ENCODE measurements around the gene SEPTIN5. TPM values are rescaled to one million over a fixed set of nuclear protein-coding genes. Genes with fewer than 3 reads are reported as not detected.

Gene SEPTIN5
- total RNA-seq, 1 donor from 2014 or later = 32.0 TPM

GRCh38 chr22:19741053-19741452 lies 26.8 kb downstream of the SEPTIN5 start:
- DNase-seq (ENCODE audit: low spot score, unreplicated experiment) = no peak
- TF ChIP-seq, protein P1, sequence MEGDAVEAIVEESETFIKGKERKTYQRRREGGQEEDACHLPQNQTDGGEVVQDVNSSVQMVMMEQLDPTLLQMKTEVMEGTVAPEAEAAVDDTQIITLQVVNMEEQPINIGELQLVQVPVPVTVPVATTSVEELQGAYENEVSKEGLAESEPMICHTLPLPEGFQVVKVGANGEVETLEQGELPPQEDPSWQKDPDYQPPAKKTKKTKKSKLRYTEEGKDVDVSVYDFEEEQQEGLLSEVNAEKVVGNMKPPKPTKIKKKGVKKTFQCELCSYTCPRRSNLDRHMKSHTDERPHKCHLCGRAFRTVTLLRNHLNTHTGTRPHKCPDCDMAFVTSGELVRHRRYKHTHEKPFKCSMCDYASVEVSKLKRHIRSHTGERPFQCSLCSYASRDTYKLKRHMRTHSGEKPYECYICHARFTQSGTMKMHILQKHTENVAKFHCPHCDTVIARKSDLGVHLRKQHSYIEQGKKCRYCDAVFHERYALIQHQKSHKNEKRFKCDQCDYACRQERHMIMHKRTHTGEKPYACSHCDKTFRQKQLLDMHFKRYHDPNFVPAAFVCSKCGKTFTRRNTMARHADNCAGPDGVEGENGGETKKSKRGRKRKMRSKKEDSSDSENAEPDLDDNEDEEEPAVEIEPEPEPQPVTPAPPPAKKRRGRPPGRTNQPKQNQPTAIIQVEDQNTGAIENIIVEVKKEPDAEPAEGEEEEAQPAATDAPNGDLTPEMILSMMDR (IDR thresholded peaks at IDR 0.05; ENCODE audit: unreplicated experiment) = no peak
- no peaks in the 10 kb centered on the region for H3K36me3 Mint-ChIP-seq (ENCODE audit: insufficient read depth)
- H3K9me3 Mint-ChIP-seq (ENCODE audit: low read depth) = no peaks in the 10 kb centered on the region
- peaks cover 16% of the 10 kb centered on the region for H3K4me1 Mint-ChIP-seq (ENCODE audit: low read depth)
- H3K27me3 Mint-ChIP-seq = no peaks in the 10 kb centered on the region
- H3K27ac Mint-ChIP-seq = no peak overlapping the region
- no peak overlapping the region for H3K4me3 Mint-ChIP-seq (ENCODE audit: low read depth)

GRCh38 chr22:19742160-19743066 lies 28.1 kb downstream of the SEPTIN5 start:
- Mint-ChIP-seq H3K36me3 (ENCODE audit: insufficient read depth) (no peaks in the 10 kb centered on the region), H3K4me1 (ENCODE audit: low read depth) (peaks cover 8% of the 10 kb centered on the region), H3K4me3 (ENCODE audit: low read depth) (no peak overlapping the region), H3K27me3 (no peaks in the 10 kb centered on the region), H3K9me3 (ENCODE audit: low read depth) (no peaks in the 10 kb centered on the region), H3K27ac (no peak overlapping the region)
- no peak for DNase-seq (ENCODE audit: low spot score, unreplicated experiment)
- TF ChIP-seq, protein P1 (IDR thresholded peaks at IDR 0.05; ENCODE audit: unreplicated experiment) = no peak

DNA sequence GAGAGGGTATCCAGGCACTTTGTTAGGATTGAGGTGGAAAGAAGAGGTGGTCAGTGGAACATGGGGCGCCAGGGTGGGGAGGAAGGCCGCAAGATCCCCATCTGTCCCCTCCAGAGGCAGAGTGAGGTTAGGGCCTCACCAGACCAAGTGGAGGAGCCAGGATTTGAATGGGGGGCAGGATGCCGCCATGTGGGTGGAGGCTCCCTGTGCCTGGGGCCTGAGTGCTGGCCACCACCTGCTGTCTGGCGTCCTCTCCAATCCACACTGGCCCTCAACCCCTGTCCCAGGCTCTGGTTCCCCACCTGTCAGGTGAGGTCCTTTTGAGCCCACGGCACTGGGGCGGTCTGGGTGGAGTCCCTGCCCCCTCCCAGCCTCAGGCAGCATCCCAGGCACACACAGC lies 28.8 kb downstream of the SEPTIN5 start:
- peaks cover 2% of the 10 kb centered on the region for H3K4me1 Mint-ChIP-seq (ENCODE audit: low read depth)
- no peaks in the 10 kb centered on the region for H3K9me3 Mint-ChIP-seq (ENCODE audit: low read depth)
- H3K36me3 Mint-ChIP-seq (ENCODE audit: insufficient read depth) = no peaks in the 10 kb centered on the region
- no peak for DNase-seq (ENCODE audit: low spot score, unreplicated experiment)
- TF ChIP-seq, protein P1 (IDR thresholded peaks at IDR 0.05; ENCODE audit: unreplicated experiment) = no peak
- H3K27me3 Mint-ChIP-seq = peaks cover 2% of the 10 kb centered on the region
- H3K27ac Mint-ChIP-seq = no peak overlapping the region
- H3K4me3 Mint-ChIP-seq (ENCODE audit: low read depth) = no peak overlapping the region

- TF ChIP-seq, protein P1 (IDR thresholded peaks at IDR 0.05; ENCODE audit: unreplicated experiment) = no peak
- no peak for DNase-seq (ENCODE audit: low spot score, unreplicated experiment)
- H3K4me3 Mint-ChIP-seq (ENCODE audit: low read depth) = no peak overlapping the region
- no peaks in the 10 kb centered on the region for H3K36me3 Mint-ChIP-seq (ENCODE audit: insufficient read depth)
- H3K27ac Mint-ChIP-seq = no peak overlapping the region
- no peaks in the 10 kb centered on the region for H3K4me1 Mint-ChIP-seq (ENCODE audit: low read depth)
- H3K9me3 Mint-ChIP-seq (ENCODE audit: low read depth) = no peaks in the 10 kb centered on the region
- H3K27me3 Mint-ChIP-seq = peaks cover 8% of the 10 kb centered on the region
These were observed 29.3 kb downstream of the SEPTIN5 start for GRCh38 chr22:19743651-19744050.

DNA sequence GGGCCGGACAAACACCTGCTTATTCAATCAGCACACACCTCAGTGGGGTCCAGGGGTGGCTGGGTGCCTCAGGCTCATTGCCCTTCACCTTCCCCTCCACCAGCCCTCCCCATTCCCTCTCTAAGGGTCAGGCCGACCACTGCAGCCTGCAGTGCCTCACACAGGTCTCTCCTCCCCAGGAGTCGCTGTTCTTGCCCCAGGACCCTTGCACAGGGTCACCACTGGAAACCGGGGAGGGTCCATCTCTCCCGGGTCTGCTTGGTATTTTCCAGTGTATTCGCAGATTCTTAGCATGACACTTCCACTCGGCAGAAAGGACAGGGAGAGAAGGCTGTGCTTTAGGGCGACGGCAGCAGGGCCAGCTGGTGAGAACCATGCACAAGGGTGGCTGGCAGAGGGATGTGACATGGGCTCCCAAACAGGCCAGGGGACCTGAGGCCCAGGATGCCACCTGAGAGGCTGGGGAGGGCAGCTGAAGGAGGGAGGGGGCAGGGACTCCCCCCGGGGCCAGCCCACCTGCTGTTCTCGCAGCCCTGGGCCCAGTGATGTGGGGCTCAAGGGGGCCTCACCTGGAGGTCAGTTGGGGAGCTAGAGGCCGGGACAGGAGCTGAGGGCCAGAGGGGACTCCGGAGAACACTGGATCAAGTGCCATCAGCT lies 30.2 kb downstream of the SEPTIN5 start:
- TF ChIP-seq, protein P1 (IDR thresholded peaks at IDR 0.05; ENCODE audit: unreplicated experiment) = no peak
- no peaks in the 10 kb centered on the region for H3K36me3 Mint-ChIP-seq (ENCODE audit: insufficient read depth)
- peaks cover 12% of the 10 kb centered on the region for H3K27me3 Mint-ChIP-seq
- no peaks in the 10 kb centered on the region for H3K9me3 Mint-ChIP-seq (ENCODE audit: low read depth)
- H3K27ac Mint-ChIP-seq = no peak overlapping the region
- no peak overlapping the region for H3K4me3 Mint-ChIP-seq (ENCODE audit: low read depth)
- no peak for DNase-seq (ENCODE audit: low spot score, unreplicated experiment)
- peaks cover 2% of the 10 kb centered on the region for H3K4me1 Mint-ChIP-seq (ENCODE audit: low read depth)

All from progenitor cell of endocrine pancreas (in vitro differentiated cells).